ENCODE data around the gene ARPC1B. TPM values are rescaled to one million over a fixed set of nuclear protein-coding genes. Genes with fewer than 3 reads are reported as not detected.
"Not testable (repeated sequence)": the region's sequence is repeated elsewhere in the genome, so short reads cannot be mapped to it uniquely, and the experiment has no call there.

Gene ARPC1B
- total and polyA plus RNA-seq, 5 donors, result 35.5 to 65.1 (median 52.9) TPM

DNA sequence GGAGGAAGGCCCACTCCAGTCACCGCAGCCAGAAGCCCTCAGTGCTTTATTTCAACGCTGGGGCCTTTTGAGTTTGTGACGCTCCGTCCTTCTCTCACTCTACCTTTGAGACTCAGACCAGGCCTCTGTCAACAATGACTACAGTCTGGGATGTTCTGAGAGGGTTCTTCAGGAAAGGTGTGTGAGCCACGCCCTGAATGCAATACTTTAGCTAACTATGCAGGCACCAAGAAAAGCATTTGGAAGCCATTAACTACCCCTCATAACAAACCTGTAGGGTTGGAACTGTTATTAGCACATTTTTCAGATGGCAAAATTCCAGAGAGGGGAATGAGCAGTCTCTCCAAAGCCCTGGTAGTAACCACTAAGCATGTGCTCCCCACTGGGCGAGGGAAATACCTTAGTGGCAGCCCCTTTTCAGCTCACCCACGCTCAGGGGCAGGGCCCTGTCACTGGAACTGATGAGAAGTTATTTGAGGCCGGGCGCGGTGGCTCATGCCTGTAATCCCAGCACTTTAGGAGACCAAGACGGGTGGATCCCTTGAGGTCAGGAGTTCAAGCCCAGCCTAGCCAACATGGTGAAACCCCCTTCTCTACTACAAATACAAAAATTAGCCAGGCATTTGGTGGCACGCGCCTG lies 5.7 kb upstream of the ARPC1B start:
- ATAC-seq (no peak), DNase-seq (peak in 1 of 3 donors; percentile 34)
- H3K9me3 ChIP-seq (ENCODE audit: control insufficient read depth, low read length), result no peaks in the 10 kb centered on the region
- no peaks in the 10 kb centered on the region for H3K4me1 ChIP-seq (ENCODE audit: control insufficient read depth, insufficient read depth, low read length)
- H3K27me3 ChIP-seq (ENCODE audit: control insufficient read depth, insufficient read depth), result no peaks in the 10 kb centered on the region
- 94% methylated on average over 13 of the region's 13 CpGs for WGBS
- intact Hi-C loops (cut with DNase I), result no loop called here
- no peak overlapping the region for H3K4me3 ChIP-seq (ENCODE audit: low read length)
- no peak overlapping the region for H3K27ac ChIP-seq (ENCODE audit: low read length)

DNA sequence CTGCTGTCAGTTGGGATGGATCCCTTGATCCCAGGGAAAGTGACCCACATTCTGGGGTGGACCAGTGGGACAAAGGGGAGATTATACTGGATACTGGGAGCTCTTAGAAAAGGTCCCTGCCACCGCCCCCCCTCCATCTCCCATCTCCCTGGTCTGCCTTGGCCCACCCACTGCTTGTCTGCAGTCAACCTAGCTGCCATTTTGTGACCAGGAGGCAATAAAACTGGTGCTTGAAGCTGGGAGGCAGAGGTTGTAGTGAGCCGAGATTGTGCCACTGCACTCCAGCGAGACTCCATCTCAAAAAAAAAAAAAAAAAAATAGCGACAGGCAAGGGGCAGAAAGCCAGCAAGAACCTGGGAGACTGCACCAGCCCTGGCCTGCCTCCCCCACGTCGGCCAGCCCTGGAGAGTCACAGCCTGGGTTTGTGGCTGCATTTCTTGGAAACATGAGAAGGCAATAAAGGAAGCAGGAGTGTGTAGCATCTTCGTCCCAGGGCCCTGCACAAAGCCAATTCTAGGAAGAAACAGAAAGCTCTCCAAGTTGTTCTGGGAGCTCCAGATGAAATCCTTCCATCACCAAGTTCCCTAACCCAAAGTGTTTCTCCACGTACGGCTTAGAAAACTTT lies 4.7 kb upstream of the ARPC1B start:
- DNase-seq (peak in 1 of 3 donors; percentile 59), ATAC-seq (no peak)
- Histone ChIP-seq H3K27ac (ENCODE audit: low read length) (peak overlapping the region; percentile 19), H3K27me3 (ENCODE audit: control insufficient read depth, insufficient read depth) (no peaks in the 10 kb centered on the region), H3K9me3 (ENCODE audit: control insufficient read depth, low read length) (no peaks in the 10 kb centered on the region), H3K4me3 (ENCODE audit: low read length) (no peak overlapping the region), H3K4me1 (ENCODE audit: control insufficient read depth, insufficient read depth, low read length) (no peaks in the 10 kb centered on the region)
- 47% methylated on average over 9 of the region's 9 CpGs for WGBS
- intact Hi-C loops (cut with DNase I), result no loop called here

DNA sequence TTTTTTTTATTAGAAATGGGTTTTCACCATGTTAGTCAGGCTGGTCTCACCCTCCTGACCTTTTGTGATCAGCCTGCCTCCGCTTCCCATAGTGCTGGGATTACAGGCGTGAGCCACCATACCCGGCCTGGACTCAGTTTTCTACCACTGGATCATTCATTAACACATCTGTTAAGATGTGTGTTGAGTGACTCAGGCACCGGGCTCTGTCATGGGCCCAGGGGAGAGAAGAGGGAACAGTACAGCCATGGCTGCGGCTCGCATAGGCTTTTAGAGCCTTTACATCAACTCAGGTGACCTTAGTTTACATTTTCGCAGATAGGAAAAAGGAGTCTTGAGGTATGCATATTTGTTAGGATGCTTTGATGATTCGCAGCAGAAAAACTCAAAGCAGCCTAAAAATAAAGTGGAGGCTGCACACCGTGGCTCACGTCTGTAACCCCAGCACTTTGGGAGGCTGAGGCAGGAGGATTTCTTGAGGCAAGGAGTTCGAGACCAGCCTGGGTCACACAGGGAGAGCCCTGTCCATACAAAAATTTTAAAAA lies 3.1 kb upstream of the ARPC1B start:
- ATAC-seq (no peak), DNase-seq (peak in 1 of 3 donors; percentile 31)
- H3K27me3 ChIP-seq (ENCODE audit: control insufficient read depth, insufficient read depth), result no peaks in the 10 kb centered on the region
- H3K9me3 ChIP-seq (ENCODE audit: control insufficient read depth, low read length), result no peaks in the 10 kb centered on the region
- 93% methylated on average over 11 of the region's 11 CpGs for WGBS
- H3K4me3 ChIP-seq (ENCODE audit: low read length), result no peak overlapping the region
- no peaks in the 10 kb centered on the region for H3K4me1 ChIP-seq (ENCODE audit: control insufficient read depth, insufficient read depth, low read length)
- H3K27ac ChIP-seq (ENCODE audit: low read length), result no peak overlapping the region
- intact Hi-C loops (cut with DNase I), result no loop called here

DNA sequence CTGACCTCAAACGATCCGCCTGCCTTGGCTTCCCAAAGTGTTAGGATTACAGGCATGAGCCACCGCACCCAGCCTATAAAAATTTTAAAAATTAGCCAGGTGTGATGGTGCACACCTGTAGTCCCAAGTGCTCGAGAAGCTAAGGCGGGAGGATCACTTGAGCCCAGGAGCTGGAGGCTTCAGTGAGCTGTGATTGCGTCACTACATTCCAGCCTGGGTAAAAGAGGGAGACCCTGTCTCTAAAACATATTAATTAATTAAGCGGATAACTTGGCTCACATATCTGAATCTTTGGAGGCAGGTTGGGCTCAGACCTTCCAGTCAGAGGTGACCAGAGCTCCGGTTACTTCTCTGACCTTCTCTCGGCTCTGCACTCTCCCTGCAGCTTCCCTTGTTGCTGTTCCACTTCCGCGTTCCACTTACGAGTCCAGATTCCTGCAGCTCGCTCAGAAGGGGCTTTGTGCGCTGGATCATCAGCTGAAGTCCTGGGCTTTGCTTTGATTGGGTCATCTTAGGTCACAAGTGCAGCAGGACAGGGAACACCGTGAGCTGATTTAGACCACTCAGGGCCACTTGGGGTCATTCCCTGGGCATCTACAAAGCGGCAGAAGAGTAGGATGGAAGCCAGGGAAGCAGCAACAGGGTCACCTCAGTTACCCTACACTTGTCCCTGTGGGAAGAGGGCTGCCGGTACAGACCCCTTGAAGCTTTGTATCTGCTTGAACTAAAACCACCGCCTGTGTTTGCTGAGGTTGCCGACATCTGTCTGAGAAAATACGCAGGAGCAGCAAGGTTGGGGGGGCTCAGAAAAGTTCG lies 2.0 kb upstream of the ARPC1B start:
- Histone ChIP-seq H3K27me3 (ENCODE audit: control insufficient read depth, insufficient read depth) (no peaks in the 10 kb centered on the region), H3K4me3 (ENCODE audit: low read length) (no peak overlapping the region), H3K27ac (ENCODE audit: low read length) (no peak overlapping the region), H3K9me3 (ENCODE audit: control insufficient read depth, low read length) (no peaks in the 10 kb centered on the region), H3K4me1 (ENCODE audit: control insufficient read depth, insufficient read depth, low read length) (no peaks in the 10 kb centered on the region)
- intact Hi-C loops (cut with DNase I), result no loop called here
- ATAC-seq (no peak), DNase-seq (peak in 1 of 3 donors; percentile 53)
- WGBS, result 48% methylated on average over 21 of the region's 21 CpGs

DNA sequence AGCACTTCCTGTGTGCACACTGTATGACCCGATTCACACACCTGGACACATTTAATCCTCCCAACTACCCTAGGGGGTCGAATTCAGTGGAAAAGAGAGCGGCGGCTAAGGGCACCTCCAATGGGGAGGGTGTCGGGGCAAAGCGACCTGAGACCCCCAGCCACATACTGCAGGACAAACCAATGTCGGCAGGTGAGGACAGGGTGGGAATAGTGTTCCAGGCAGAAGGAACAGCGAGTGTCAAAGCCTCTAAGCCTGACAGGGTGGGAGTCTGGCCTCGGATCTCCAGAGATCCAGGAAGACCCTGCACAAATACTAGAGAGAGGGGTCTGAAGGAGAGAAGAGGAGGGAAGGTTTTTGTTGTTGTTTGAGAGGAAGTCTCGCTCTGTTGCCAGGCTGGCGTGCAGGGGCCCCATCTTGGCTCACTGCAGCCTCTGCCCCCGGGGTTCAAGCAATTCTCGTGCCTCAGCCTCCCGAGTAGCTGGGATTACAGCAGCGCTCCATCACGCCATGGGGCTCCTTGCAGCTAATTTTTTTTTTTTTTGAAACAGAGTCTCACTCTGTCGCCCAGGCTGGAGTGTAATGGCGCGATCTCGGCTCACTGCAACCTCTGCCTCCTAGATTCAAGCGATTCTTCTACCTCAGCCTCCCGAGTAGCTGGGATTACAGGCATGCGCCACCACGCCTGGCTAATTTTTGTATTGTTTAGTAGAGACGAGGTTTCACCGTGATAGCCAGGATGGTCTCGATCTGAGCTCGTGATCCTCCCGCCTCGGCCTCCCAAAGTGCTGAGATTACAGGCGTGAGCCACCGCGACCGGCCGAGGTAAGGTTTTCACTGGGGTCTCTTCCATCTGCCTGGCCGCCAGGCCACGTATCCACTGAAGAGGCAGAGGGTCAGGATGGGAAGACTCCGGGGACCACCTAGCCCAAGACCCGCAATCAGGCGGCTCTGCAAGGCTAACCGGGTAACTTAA lies 1.2 kb upstream of the ARPC1B start:
- no peak overlapping the region for H3K4me3 ChIP-seq (ENCODE audit: low read length)
- intact Hi-C loops (cut with DNase I), result no loop called here
- H3K27ac ChIP-seq (ENCODE audit: low read length), result no peak overlapping the region
- ATAC-seq, result no peak
- no peaks in the 10 kb centered on the region for H3K9me3 ChIP-seq (ENCODE audit: control insufficient read depth, low read length)
- DNase-seq, result peak in 2 of 3 donors; percentile 46 to 61
- no peaks in the 10 kb centered on the region for H3K27me3 ChIP-seq (ENCODE audit: control insufficient read depth, insufficient read depth)
- WGBS, result 87% methylated on average over 41 of the region's 41 CpGs
- H3K4me1 ChIP-seq (ENCODE audit: control insufficient read depth, insufficient read depth, low read length), result no peaks in the 10 kb centered on the region

DNA sequence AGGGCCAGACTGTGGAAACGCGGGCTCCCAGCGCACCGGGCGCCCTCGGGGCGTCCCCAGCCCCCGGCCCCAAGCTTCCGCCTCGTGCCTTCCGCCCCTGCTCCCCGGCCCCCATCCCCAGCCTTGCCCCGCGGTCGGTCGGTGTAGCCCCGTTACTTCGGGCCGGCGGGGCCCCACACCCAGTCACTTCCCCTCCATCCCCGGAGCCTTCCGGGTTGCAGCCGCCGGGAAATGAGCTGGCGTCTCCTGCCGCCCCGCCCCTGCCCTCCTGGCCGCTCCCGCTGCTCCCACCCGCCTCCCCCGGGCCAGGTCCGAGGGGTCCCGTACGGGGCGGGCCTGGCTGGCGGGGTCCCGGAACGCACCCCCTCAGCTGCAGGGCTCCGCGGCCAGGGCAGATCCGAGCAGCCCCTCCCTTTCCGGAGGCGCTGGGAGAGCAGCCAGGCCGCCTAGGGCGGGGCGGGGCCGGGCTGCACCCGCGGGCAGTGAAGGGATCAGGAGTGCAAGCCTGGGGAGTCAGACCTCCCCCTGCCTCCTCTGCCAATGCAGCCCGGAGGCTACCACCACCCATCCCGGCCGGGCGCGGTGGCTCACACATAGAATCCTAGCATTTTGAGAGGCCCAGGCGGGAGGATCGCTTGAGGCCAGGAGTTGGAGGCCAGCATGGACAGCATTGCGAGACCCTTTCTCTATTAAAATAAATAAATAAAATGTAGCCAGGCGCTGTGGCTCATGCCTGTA lies 709 bp downstream of the ARPC1B start:
- DNase-seq (peak; percentile 89 to 95 (median 95)), ATAC-seq (peak; percentile 81 to 83)
- H3K27ac ChIP-seq (ENCODE audit: low read length), result peak overlapping the region; percentile 62
- H3K4me3 ChIP-seq (ENCODE audit: low read length), result peak overlapping the region; percentile 94
- WGBS, result 4% methylated on average over 58 of the region's 58 CpGs
- intact Hi-C loops (cut with DNase I), result no loop called here
- H3K27me3 ChIP-seq (ENCODE audit: control insufficient read depth, insufficient read depth), result no peaks in the 10 kb centered on the region
- H3K9me3 ChIP-seq (ENCODE audit: control insufficient read depth, low read length), result no peaks in the 10 kb centered on the region
- peaks cover 9% of the 10 kb centered on the region for H3K4me1 ChIP-seq (ENCODE audit: control insufficient read depth, insufficient read depth, low read length)

DNA sequence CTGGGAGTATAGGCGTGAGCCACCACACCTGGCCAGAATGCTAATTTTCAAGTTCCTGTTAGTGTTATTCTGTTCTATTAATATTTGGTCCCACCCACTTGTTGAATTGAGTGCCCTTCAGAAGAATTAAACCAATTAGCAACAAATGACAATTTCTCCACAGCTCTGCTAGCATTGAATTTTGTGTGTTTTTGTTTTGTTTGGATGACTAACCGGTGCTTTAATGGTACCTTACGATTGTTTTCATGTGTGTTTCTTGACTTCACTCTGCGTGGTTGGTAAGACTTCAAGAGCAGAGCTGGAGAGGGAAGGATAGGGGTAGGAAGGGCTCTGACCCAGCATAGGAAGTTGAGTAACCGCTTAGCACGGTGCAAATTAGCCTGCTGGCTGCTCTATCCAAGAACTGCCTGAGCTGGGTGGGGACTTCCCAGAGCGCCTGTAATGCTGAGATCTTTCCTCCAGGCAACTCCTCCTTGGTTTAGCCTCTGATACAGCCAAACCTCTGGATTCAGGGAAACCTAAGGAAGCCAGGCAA lies 4.6 kb downstream of the ARPC1B start:
- ATAC-seq (peak; percentile 79 to 83), DNase-seq (peak; percentile 78 to 88 (median 83))
- H3K27ac ChIP-seq (ENCODE audit: low read length), result peak overlapping the region; percentile 97
- no peaks in the 10 kb centered on the region for H3K27me3 ChIP-seq (ENCODE audit: control insufficient read depth, insufficient read depth)
- peaks cover 19% of the 10 kb centered on the region for H3K4me1 ChIP-seq (ENCODE audit: control insufficient read depth, insufficient read depth, low read length)
- intact Hi-C loops (cut with DNase I), result no loop called here
- no peaks in the 10 kb centered on the region for H3K9me3 ChIP-seq (ENCODE audit: control insufficient read depth, low read length)
- WGBS, result 26% methylated on average over 7 of the region's 7 CpGs
- no peak overlapping the region for H3K4me3 ChIP-seq (ENCODE audit: low read length)

DNA sequence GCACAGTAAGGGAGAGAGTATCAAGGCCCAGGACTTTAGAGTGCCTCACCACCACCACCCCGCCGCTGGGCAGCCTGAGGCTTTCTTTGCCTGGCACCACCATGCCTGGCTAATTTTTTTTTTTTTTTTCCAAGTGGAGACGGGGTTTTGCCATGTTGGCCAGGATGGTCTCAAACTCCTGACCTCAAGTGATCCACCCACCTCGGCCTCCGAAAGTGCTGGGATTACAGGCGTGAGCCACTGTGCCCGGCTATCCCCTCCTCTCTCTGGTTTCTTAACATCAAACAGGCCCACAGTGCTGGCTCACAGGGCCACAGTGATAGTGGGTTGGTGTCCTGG lies 5.1 kb downstream of the ARPC1B start:
- Histone ChIP-seq H3K4me1 (ENCODE audit: control insufficient read depth, insufficient read depth, low read length) (peaks cover 19% of the 10 kb centered on the region), H3K4me3 (ENCODE audit: low read length) (peak overlapping the region; percentile 21), H3K27ac (ENCODE audit: low read length) (peak overlapping the region; percentile 97)
- H3K9me3 ChIP-seq (ENCODE audit: control insufficient read depth, low read length); intact Hi-C loops (cut with DNase I); H3K27me3 ChIP-seq (ENCODE audit: control insufficient read depth, insufficient read depth): not testable (repeated sequence)
- peak in 2 of 3 donors; percentile 56 to 59 for DNase-seq
- ATAC-seq, result peak in 1 of 2 donors; percentile 1
- 33% methylated on average over 7 of the region's 7 CpGs for WGBS

DNA sequence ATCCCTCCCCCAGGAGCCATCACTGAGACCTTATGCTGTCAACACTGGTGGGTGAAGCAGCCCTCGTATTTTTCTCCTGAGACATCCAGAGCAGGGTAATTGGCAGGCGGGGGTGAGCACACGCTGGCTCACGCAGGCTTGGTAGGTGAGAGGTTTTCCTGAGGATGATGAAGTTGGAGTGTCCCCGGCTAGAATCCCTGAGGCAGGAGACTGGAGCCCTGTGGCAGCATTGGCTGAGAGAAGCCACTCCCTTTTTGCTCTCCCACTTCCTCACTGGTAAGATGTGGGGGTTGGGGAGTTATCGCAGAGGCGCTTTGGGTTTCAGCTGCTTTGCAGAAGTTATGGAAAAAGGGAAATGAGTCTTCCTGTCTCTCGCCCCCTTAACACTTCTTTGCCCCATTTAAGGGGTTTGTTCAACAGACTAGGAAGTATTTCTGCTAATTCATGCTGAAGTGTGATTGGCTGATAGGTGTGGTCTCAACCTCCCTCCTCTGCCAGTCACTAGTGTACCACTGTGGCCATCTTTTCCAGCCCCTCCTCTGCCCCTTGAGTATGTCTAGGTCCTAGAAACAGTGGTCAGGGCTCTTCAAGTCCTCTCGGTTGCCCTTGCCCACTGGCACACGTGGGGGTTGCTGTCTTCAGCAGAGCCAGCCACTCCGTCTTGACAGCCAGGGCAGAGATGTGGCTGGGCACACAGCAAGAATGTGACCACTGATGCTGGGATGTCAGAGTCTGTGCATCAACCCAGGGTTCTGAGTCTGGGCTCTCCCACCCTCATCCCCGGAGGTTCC lies 5.7 kb downstream of the ARPC1B start:
- WGBS, result 25% methylated on average over 12 of the region's 12 CpGs
- H3K4me3 ChIP-seq (ENCODE audit: low read length), result peak overlapping the region; percentile 21

More for the DNA sequence above, 5.7 kb downstream of the ARPC1B start:
- DNase-seq (peak; percentile 55 to 67 (median 66)), ATAC-seq (peak; percentile 34 to 52)
- Histone ChIP-seq H3K27ac (ENCODE audit: low read length) (peak overlapping the region; percentile 97), H3K4me1 (ENCODE audit: control insufficient read depth, insufficient read depth, low read length) (peaks cover 19% of the 10 kb centered on the region), H3K9me3 (ENCODE audit: control insufficient read depth, low read length) (no peaks in the 10 kb centered on the region), H3K27me3 (ENCODE audit: control insufficient read depth, insufficient read depth) (no peaks in the 10 kb centered on the region)
- intact Hi-C loops (cut with DNase I), result no loop called here
